Caco-2 (cell line): ENCODE data around the gene SHMT2. TPM values are rescaled to one million over a fixed set of nuclear protein-coding genes. Genes with fewer than 3 reads are reported as not detected.
A peak's percentile ranks its signal among the peaks of the same experiment; 100 is the strongest.

Source experiments
- BruUV-seq: library from RNA; stranded (reverse); fragments of 400-500 nt; replicated peaks from 2 replicates; lab custom pipeline; 2021; lab: Mats Ljungman, UMichigan
- CTCF ChIA-PET: fragments of 300-600 bp; sonication (Branson Sonifier 250); formaldehyde crosslinking; loops from one replicate; lab custom pipeline; 2022; ENCODE audit warnings: antibody characterized with exemption; lab: Charles Lee
- POLR2A ChIA-PET: fragments of 300-600 bp; sonication (Branson Sonifier 250); formaldehyde crosslinking; loops from one replicate; lab custom pipeline; 2022; ENCODE audit warnings: antibody characterized with exemption; lab: Charles Lee
- DNase-seq, 2 experiments: peaks; one replicate each; pipeline versions ENCODE4 v3.0.0 to v3.0.0-alpha.2; 2020 to 2022
- H3K27me3 ChIP-seq: replicated peaks from 2 replicates; pipeline ENCODE4 v1.6.0; 2011; ENCODE audit warnings: low read length; ENCODE audit not compliant: control insufficient read depth, insufficient read depth
- H3K36me3 ChIP-seq: 2 replicates; pipeline ENCODE4 v1.5.1; 2011; ENCODE audit warnings: low read length; ENCODE audit not compliant: control insufficient read depth, insufficient read depth
- H3K4me1 ChIP-seq: fragments of 250-450 bp; sonication (Bioruptor Pico); 2 replicates; pipeline ENCODE4 v1.5.1; 2020; ENCODE audit warnings: mild to moderate bottlenecking
- H3K4me3 ChIP-seq: 2 replicates; pipeline ENCODE4 v1.5.1; 2011; ENCODE audit warnings: low read depth, mild to moderate bottlenecking, control low read depth, low read length
- H3K9me3 ChIP-seq: fragments of 250-450 bp; sonication (Bioruptor Pico); 2 replicates; pipeline ENCODE4 v1.5.1; 2020; ENCODE audit warnings: mild to moderate bottlenecking, moderate library complexity
- H3K27ac Mint-ChIP-seq: one replicate; pipeline ENCODE4 v1.8.0; 2022; ENCODE audit warnings: mixed read lengths; ENCODE audit not compliant: unreplicated experiment
- H3K27me3 Mint-ChIP-seq: one replicate; pipeline ENCODE4 v1.8.0; 2022; ENCODE audit warnings: mixed read lengths; ENCODE audit not compliant: insufficient read depth, unreplicated experiment
- H3K36me3 Mint-ChIP-seq: one replicate; pipeline ENCODE4 v1.8.0; 2022; ENCODE audit warnings: mild to moderate bottlenecking, mixed read lengths; ENCODE audit not compliant: insufficient read depth, unreplicated experiment
- H3K4me1 Mint-ChIP-seq: one replicate; pipeline ENCODE4 v1.8.0; 2022; ENCODE audit warnings: low read depth, mixed read lengths; ENCODE audit not compliant: unreplicated experiment
- H3K4me3 Mint-ChIP-seq: one replicate; pipeline ENCODE4 v1.8.0; 2022; ENCODE audit warnings: mild to moderate bottlenecking, moderate library complexity, mixed read lengths; ENCODE audit not compliant: unreplicated experiment
- H3K9me3 Mint-ChIP-seq: one replicate; pipeline ENCODE4 v1.8.0; 2022; ENCODE audit warnings: mixed read lengths; ENCODE audit not compliant: unreplicated experiment
- intact Hi-C: fragments of 100-400 bp; cut with micrococcal nuclease; formaldehyde crosslinking; loops from one replicate; pipeline ENCODE4 v1.10.0; 2022; ENCODE audit not compliant: unreplicated experiment
- total RNA-seq: library from RNA; stranded (reverse); gene quantifications from 2 replicates; pipeline ENCODE4 v1.2.3, GENCODE V29; 2022
- TF ChIP-seq, protein P1 (sequence below), 2 experiments: fragments of 200-600 bp in 1 of 2; IDR thresholded peaks; 1 replicate in 1 of 2; 2 replicates in 1 of 2; pipeline versions ENCODE4 v1.5.1 to v1.8.0; 2011 to 2022; ENCODE audit warnings: antibody characterized with exemption in 1 of 2, control low read depth in 1 of 2, inconsistent platforms in 1 of 2, low read depth in 1 of 2, low read length in 1 of 2, mild to moderate bottlenecking in 1 of 2, moderate library complexity in 1 of 2; ENCODE audit not compliant: insufficient read depth in 1 of 2, severe bottlenecking in 1 of 2, unreplicated experiment in 1 of 2

SHMT2 gene
- total RNA-seq, 1 experiment from 2014 or later: 466 TPM

GRCh38 chr12:57215065-57215464 lies 14.4 kb upstream of the SHMT2 start:
- TF ChIP-seq, protein P1, sequence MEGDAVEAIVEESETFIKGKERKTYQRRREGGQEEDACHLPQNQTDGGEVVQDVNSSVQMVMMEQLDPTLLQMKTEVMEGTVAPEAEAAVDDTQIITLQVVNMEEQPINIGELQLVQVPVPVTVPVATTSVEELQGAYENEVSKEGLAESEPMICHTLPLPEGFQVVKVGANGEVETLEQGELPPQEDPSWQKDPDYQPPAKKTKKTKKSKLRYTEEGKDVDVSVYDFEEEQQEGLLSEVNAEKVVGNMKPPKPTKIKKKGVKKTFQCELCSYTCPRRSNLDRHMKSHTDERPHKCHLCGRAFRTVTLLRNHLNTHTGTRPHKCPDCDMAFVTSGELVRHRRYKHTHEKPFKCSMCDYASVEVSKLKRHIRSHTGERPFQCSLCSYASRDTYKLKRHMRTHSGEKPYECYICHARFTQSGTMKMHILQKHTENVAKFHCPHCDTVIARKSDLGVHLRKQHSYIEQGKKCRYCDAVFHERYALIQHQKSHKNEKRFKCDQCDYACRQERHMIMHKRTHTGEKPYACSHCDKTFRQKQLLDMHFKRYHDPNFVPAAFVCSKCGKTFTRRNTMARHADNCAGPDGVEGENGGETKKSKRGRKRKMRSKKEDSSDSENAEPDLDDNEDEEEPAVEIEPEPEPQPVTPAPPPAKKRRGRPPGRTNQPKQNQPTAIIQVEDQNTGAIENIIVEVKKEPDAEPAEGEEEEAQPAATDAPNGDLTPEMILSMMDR (IDR thresholded peaks at IDR 0.05; ENCODE audit: insufficient read depth in 1 of 2, low read depth in 1 of 2, low read length in 1 of 2, severe bottlenecking in 1 of 2, unreplicated experiment in 1 of 2): no peak
- BruUV-seq: no TSS peak
- H3K27me3 ChIP-seq: peaks cover 10% of the 10 kb centered on the region
- intact Hi-C loops: no loop called here
- no peak overlapping the region for H3K4me3 ChIP-seq
- CTCF ChIA-PET: interaction anchor here (1.7 to 3.0 kb wide), 3 partner anchors 15 to 28 kb away, joined by 10 to 27 read pairs (median 10); partner anchors contain the start of gene SHMT2
- Mint-ChIP-seq H3K27ac (peak overlapping the region; percentile 22), H3K27me3 (peaks cover 22% of the 10 kb centered on the region), H3K4me3 (peak overlapping the region; percentile 82), H3K36me3 (peaks cover 31% of the 10 kb centered on the region), H3K4me1 (peaks cover 35% of the 10 kb centered on the region), H3K9me3 (no peaks in the 10 kb centered on the region)
- POLR2A ChIA-PET: no interaction called here
- peaks cover 20% of the 10 kb centered on the region for H3K4me1 ChIP-seq
- no peak for DNase-seq
- no peaks in the 10 kb centered on the region; the same call in none of the 2 replicates for H3K36me3 ChIP-seq
- H3K9me3 ChIP-seq: no peaks in the 10 kb centered on the region

- peaks cover 10% of the 10 kb centered on the region for H3K27me3 ChIP-seq
- intact Hi-C loops: no loop called here
- DNase-seq: no peak
- POLR2A ChIA-PET: interaction anchor here (4.5 kb wide), 1 partner anchor 14 kb away, joined by 26 read pairs; the partner anchor contains the start of gene SHMT2
- Mint-ChIP-seq H3K4me1 (peaks cover 35% of the 10 kb centered on the region), H3K27me3 (peaks cover 24% of the 10 kb centered on the region), H3K4me3 (peak overlapping the region; percentile 82), H3K9me3 (no peaks in the 10 kb centered on the region), H3K36me3 (peaks cover 31% of the 10 kb centered on the region), H3K27ac (no peak overlapping the region)
- H3K4me1 ChIP-seq: peaks cover 20% of the 10 kb centered on the region
- BruUV-seq: no TSS peak
- CTCF ChIA-PET: interaction anchor here (0.6 to 1.8 kb wide), 6 partner anchors 11 to 87 kb away, joined by 3 to 10 read pairs (median 4); partner anchors contain the start of genes LRP1 and SHMT2
- peak overlapping the region; percentile 54; the same call in 1 of the 2 replicates for H3K4me3 ChIP-seq
- H3K36me3 ChIP-seq: no peaks in the 10 kb centered on the region; the same call in none of the 2 replicates
- H3K9me3 ChIP-seq: no peaks in the 10 kb centered on the region
- TF ChIP-seq, protein P1 (IDR thresholded peaks at IDR 0.05; ENCODE audit: insufficient read depth in 1 of 2, low read depth in 1 of 2, low read length in 1 of 2, severe bottlenecking in 1 of 2, unreplicated experiment in 1 of 2): no peak
These were observed 13.9 kb upstream of the SHMT2 start for GRCh38 chr12:57215668-57216013.

- H3K36me3 Mint-ChIP-seq: peaks cover 31% of the 10 kb centered on the region
These were observed 13.2 kb upstream of the SHMT2 start, which contains the start of gene NXPH4 for GRCh38 chr12:57216014-57216911. TSS of gene NXPH4 (plus strand) at chr12:57216794. CDS start at chr12:57216970, 176 bp downstream.

More at GRCh38 chr12:57216014-57216911, 13.2 kb upstream of the SHMT2 start, which contains the start of gene NXPH4:
- H3K4me3 Mint-ChIP-seq: peak within 1 kb of the TSS; percentile 82
- TF ChIP-seq, protein P1 (IDR thresholded peaks at IDR 0.05; ENCODE audit: insufficient read depth in 1 of 2, low read depth in 1 of 2, low read length in 1 of 2, severe bottlenecking in 1 of 2, unreplicated experiment in 1 of 2): peak; percentile 5 to 9
- H3K9me3 ChIP-seq: no peaks in the 10 kb centered on the region
- intact Hi-C loops: no loop called here
- peaks cover 27% of the 10 kb centered on the region for H3K27me3 Mint-ChIP-seq
- peak; percentile 64 to 83 for DNase-seq
- peaks cover 20% of the 10 kb centered on the region for H3K4me1 ChIP-seq
- POLR2A ChIA-PET: interaction anchor here (4.5 kb wide), 1 partner anchor 13 kb away, joined by 26 read pairs; the partner anchor contains the start of gene SHMT2
- peak within 1 kb of the TSS; percentile 54 for H3K4me3 ChIP-seq
- H3K27me3 ChIP-seq: peaks cover 10% of the 10 kb centered on the region
- H3K36me3 ChIP-seq: no peaks in the 10 kb centered on the region; the same call in none of the 2 replicates
- no peak within 1 kb of the TSS for H3K27ac Mint-ChIP-seq
- CTCF ChIA-PET: interaction anchor here (0.6 to 2.0 kb wide), 8 partner anchors 11 to 88 kb away, joined by 3 to 12 read pairs (median 7); partner anchors contain the start of genes LRP1 and SHMT2
- H3K9me3 Mint-ChIP-seq: no peaks in the 10 kb centered on the region
- BruUV-seq: no TSS peak
- H3K4me1 Mint-ChIP-seq: peaks cover 35% of the 10 kb centered on the region
